ENCODE results near the gene PPP3CB.
"Not testable (repeated sequence)": the region's sequence is repeated elsewhere in the genome, so short reads cannot be mapped to it uniquely, and the experiment has no call there.

The PPP3CB gene

GRCh38 chr10:73414230-73414945, 81.4 kb downstream of the PPP3CB start:
- no peak for DNase-seq (ENCODE audit: low read depth in 2 of 2)

DNA sequence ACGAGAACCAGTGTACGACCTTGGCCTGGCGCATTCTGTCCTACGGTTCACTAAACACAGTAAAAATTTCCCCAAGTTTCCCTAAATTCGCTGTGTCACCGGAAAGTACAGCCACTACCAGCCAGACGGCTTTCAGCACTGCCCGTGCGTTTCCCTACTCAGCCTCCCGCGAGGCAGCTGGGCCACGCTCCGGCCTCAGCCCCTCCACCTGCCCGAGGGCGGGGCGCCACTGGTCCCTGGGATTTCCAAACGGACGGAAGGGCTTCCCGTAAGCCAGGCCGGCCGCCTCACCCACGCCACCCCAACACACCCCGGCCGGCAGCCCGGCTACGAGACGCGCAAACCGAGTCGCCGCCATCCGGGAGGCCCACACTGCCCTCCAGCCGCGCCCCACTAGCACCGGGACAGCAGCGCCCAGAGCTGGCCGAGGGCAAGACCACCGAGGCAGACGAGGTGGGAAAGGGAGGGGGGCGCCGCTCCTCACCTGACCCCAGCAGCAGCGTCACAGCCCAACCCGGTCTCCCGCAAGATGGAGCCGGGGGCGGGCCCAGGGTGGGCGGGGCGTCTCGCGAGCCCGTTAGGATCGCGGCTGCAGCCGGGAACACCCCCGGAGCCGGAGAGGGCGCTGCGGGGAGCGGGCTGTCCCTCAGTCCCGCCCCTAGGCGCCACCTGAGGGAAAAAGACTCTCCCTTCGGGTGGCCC, 82.1 kb downstream of the PPP3CB start, which contains the start of gene ANXA7:
TSS of gene ANXA7 (minus strand) at position 531 of the 702 bp plus-strand sequence. CDS start 13,202 bp downstream, outside the sequence.
- DNase-seq (ENCODE audit: low read depth in 2 of 2) = peak; percentile 44 to 53

GRCh38 chr10:73413108-73413527, 82.7 kb downstream of the PPP3CB start:
- no peak for DNase-seq (ENCODE audit: low read depth in 2 of 2)

GRCh38 chr10:73410897-73411296, 84.9 kb downstream of the PPP3CB start:
- DNase-seq (ENCODE audit: low read depth in 2 of 2) = no peak

- no peak for DNase-seq (ENCODE audit: low read depth in 2 of 2)
These were observed 86.8 kb downstream of the PPP3CB start for GRCh38 chr10:73408978-73409521.

DNA sequence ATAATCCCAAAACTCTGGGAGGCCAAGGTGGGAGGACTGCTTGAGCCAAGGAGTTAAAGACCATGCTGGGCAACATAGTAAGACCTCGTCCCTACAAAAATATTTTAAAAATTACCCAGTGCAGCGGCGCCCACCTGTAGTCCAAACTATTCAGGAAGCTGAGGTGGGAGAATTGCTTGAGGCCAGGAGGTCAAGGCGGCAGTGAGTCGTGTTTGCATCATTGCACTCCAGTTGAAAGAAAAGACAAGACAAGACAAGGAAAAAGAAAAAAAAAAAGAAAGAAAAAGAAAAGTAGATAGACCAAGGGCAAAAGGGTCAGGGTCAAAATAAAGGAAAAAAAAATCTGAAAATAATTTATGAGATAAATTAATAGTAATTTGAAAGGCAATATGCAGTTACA, 87.8 kb downstream of the PPP3CB start:
- no peak for DNase-seq (ENCODE audit: low read depth in 2 of 2)

- no peak for DNase-seq (ENCODE audit: low read depth in 2 of 2)
These were observed 88.3 kb downstream of the PPP3CB start for GRCh38 chr10:73407495-73407894.

GRCh38 chr10:73406846-73407245, 89.0 kb downstream of the PPP3CB start:
- DNase-seq (ENCODE audit: low read depth in 2 of 2) = no peak

- DNase-seq (ENCODE audit: low read depth in 2 of 2) = no peak
These were observed 90.3 kb downstream of the PPP3CB start for GRCh38 chr10:73405556-73405955.

DNA sequence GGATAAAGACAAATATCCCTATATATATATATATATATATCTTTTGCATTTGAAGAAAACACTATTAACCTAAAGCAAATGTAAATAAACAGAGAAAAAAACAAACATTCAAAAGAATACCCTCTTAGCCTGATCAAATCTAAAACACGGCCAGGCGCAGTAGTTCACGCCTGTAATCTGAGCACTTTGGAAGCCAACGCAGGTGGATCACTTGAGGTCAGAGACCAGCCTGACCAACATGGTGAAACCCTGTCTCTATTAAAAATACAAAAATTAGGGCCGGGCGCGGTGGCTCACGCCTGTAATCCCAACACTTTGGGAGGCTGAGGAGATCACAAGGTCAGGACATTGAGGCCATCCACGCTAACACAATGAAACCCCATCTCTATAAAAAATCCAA, 91.1 kb downstream of the PPP3CB start:
- DNase-seq (ENCODE audit: low read depth in 2 of 2) = no peak

- no peak for DNase-seq (ENCODE audit: low read depth in 2 of 2)
These were observed 94.2 kb downstream of the PPP3CB start for GRCh38 chr10:73401636-73402035.

- DNase-seq (ENCODE audit: low read depth in 2 of 2) = no peak
These were observed 96.8 kb downstream of the PPP3CB start for GRCh38 chr10:73399063-73399462.

GRCh38 chr10:73398024-73398423, 97.8 kb downstream of the PPP3CB start:
- DNase-seq (ENCODE audit: low read depth in 2 of 2) = no peak

GRCh38 chr10:73394325-73394724, 101.5 kb downstream of the PPP3CB start:
- DNase-seq (ENCODE audit: low read depth in 2 of 2) = not testable (repeated sequence)

- DNase-seq (ENCODE audit: low read depth in 2 of 2) = no peak
These were observed 107.6 kb downstream of the PPP3CB start for GRCh38 chr10:73388228-73388627.

- DNase-seq (ENCODE audit: low read depth in 2 of 2) = no peak
These were observed 109.2 kb downstream of the PPP3CB start for GRCh38 chr10:73386583-73386982.
